ENCODE data around the gene PFDN1.

GRCh38 chr5:140286424-140286823 is 16.5 kb downstream of the PFDN1 start:
- TF ChIP-seq, protein P1, sequence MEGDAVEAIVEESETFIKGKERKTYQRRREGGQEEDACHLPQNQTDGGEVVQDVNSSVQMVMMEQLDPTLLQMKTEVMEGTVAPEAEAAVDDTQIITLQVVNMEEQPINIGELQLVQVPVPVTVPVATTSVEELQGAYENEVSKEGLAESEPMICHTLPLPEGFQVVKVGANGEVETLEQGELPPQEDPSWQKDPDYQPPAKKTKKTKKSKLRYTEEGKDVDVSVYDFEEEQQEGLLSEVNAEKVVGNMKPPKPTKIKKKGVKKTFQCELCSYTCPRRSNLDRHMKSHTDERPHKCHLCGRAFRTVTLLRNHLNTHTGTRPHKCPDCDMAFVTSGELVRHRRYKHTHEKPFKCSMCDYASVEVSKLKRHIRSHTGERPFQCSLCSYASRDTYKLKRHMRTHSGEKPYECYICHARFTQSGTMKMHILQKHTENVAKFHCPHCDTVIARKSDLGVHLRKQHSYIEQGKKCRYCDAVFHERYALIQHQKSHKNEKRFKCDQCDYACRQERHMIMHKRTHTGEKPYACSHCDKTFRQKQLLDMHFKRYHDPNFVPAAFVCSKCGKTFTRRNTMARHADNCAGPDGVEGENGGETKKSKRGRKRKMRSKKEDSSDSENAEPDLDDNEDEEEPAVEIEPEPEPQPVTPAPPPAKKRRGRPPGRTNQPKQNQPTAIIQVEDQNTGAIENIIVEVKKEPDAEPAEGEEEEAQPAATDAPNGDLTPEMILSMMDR (optimal IDR thresholded peaks at IDR 0.05 in 1 of 3, IDR thresholded peaks at IDR 0.05 in 1 of 3, conservative IDR thresholded peaks at IDR 0.05 in 1 of 3; ENCODE audit: extremely low read depth in 1 of 3, insufficient read depth in 2 of 3, low read length in 3 of 3): no peak
- no peak for TF ChIP-seq EZH2 (IDR thresholded peaks at IDR 0.05; ENCODE audit: low read length)

Measured in keratinocyte (primary cell).